ENCODE data around the gene KCNK7.

The KCNK7 gene

GRCh38 chr11:65578134-65578533 is 17.5 kb downstream of the KCNK7 start:
- peak overlapping the region; percentile 68 for H3K4me3 Mint-ChIP-seq
- peaks cover 35% of the 10 kb centered on the region for H3K4me1 Mint-ChIP-seq (ENCODE audit: low read depth)
- no peaks in the 10 kb centered on the region for H3K27me3 Mint-ChIP-seq
- no peaks in the 10 kb centered on the region for H3K9me3 Mint-ChIP-seq (ENCODE audit: low read depth)
- H3K36me3 Mint-ChIP-seq: no peaks in the 10 kb centered on the region
- peak overlapping the region; percentile 76 for H3K27ac Mint-ChIP-seq

- Mint-ChIP-seq H3K9me3 (ENCODE audit: low read depth) (no peaks in the 10 kb centered on the region), H3K4me3 (peak overlapping the region; percentile 55), H3K36me3 (peaks cover 2% of the 10 kb centered on the region), H3K4me1 (ENCODE audit: low read depth) (peaks cover 37% of the 10 kb centered on the region), H3K27me3 (no peaks in the 10 kb centered on the region), H3K27ac (no peak overlapping the region)
Observed at GRCh38 chr11:65577756-65578109, 17.9 kb downstream of the KCNK7 start.

GRCh38 chr11:65576867-65577755 is 18.5 kb downstream of the KCNK7 start:
- peak overlapping the region; percentile 85 for H3K4me3 Mint-ChIP-seq
- peaks cover 2% of the 10 kb centered on the region for H3K36me3 Mint-ChIP-seq
- H3K27me3 Mint-ChIP-seq: no peaks in the 10 kb centered on the region
- H3K4me1 Mint-ChIP-seq (ENCODE audit: low read depth): peaks cover 40% of the 10 kb centered on the region
- peak overlapping the region; percentile 72 for H3K27ac Mint-ChIP-seq
- H3K9me3 Mint-ChIP-seq (ENCODE audit: low read depth): no peaks in the 10 kb centered on the region

GRCh38 chr11:65576232-65576866 is 19.3 kb downstream of the KCNK7 start:
- peaks cover 47% of the 10 kb centered on the region for H3K4me1 Mint-ChIP-seq (ENCODE audit: low read depth)
- peak overlapping the region; percentile 85 for H3K4me3 Mint-ChIP-seq
- peaks cover 4% of the 10 kb centered on the region for H3K36me3 Mint-ChIP-seq
- H3K9me3 Mint-ChIP-seq (ENCODE audit: low read depth): no peaks in the 10 kb centered on the region
- no peaks in the 10 kb centered on the region for H3K27me3 Mint-ChIP-seq
- H3K27ac Mint-ChIP-seq: peak overlapping the region; percentile 72

- peak within 1 kb of the TSS; percentile 91 for H3K27ac Mint-ChIP-seq
- H3K36me3 Mint-ChIP-seq: peaks cover 4% of the 10 kb centered on the region
- no peaks in the 10 kb centered on the region for H3K9me3 Mint-ChIP-seq (ENCODE audit: low read depth)
- peak within 1 kb of the TSS; percentile 90 for H3K4me3 Mint-ChIP-seq
- no peaks in the 10 kb centered on the region for H3K27me3 Mint-ChIP-seq
- H3K4me1 Mint-ChIP-seq (ENCODE audit: low read depth): peaks cover 50% of the 10 kb centered on the region
Observed at GRCh38 chr11:65575568-65576231, 19.9 kb downstream of the KCNK7 start, which contains the start of gene EHBP1L1. Gene EHBP1L1, plus strand, starts transcription at chr11:65576053. Its CDS starts 250 bp downstream, at chr11:65576303.

GRCh38 chr11:65574811-65575567 is 20.6 kb downstream of the KCNK7 start:
- peak overlapping the region; percentile 90 for H3K4me3 Mint-ChIP-seq
- peak overlapping the region; percentile 91 for H3K27ac Mint-ChIP-seq

GRCh38 chr11:65574109-65574810 is 21.3 kb downstream of the KCNK7 start:
- Mint-ChIP-seq H3K27me3 (no peaks in the 10 kb centered on the region), H3K9me3 (ENCODE audit: low read depth) (no peaks in the 10 kb centered on the region), H3K4me1 (ENCODE audit: low read depth) (peaks cover 54% of the 10 kb centered on the region), H3K27ac (peak overlapping the region; percentile 91), H3K4me3 (peak overlapping the region; percentile 90), H3K36me3 (peaks cover 5% of the 10 kb centered on the region)

More at GRCh38 chr11:65574811-65575567, 20.6 kb downstream of the KCNK7 start:
- H3K9me3 Mint-ChIP-seq (ENCODE audit: low read depth): no peaks in the 10 kb centered on the region
- H3K4me1 Mint-ChIP-seq (ENCODE audit: low read depth): peaks cover 52% of the 10 kb centered on the region
- H3K27me3 Mint-ChIP-seq: no peaks in the 10 kb centered on the region
- H3K36me3 Mint-ChIP-seq: peaks cover 5% of the 10 kb centered on the region

GRCh38 chr11:65573391-65574079 is 22.1 kb downstream of the KCNK7 start:
- Mint-ChIP-seq H3K4me3 (peak overlapping the region; percentile 87), H3K27me3 (no peaks in the 10 kb centered on the region), H3K27ac (peak overlapping the region; percentile 84), H3K36me3 (peaks cover 5% of the 10 kb centered on the region), H3K4me1 (ENCODE audit: low read depth) (peaks cover 58% of the 10 kb centered on the region), H3K9me3 (ENCODE audit: low read depth) (no peaks in the 10 kb centered on the region)

GRCh38 chr11:65572356-65573051 is 23.1 kb downstream of the KCNK7 start, which contains the start of gene FAM89B:
Gene FAM89B, plus strand, starts transcription at chr11:65572538. Its CDS starts 132 bp downstream, at chr11:65572670.
- no peaks in the 10 kb centered on the region for H3K9me3 Mint-ChIP-seq (ENCODE audit: low read depth)
- H3K27ac Mint-ChIP-seq: peak within 1 kb of the TSS; percentile 83
- H3K4me1 Mint-ChIP-seq (ENCODE audit: low read depth): peaks cover 54% of the 10 kb centered on the region
- peak within 1 kb of the TSS; percentile 99 for H3K4me3 Mint-ChIP-seq
- H3K36me3 Mint-ChIP-seq: peaks cover 8% of the 10 kb centered on the region
- no peaks in the 10 kb centered on the region for H3K27me3 Mint-ChIP-seq

GRCh38 chr11:65571940-65572339 is 23.7 kb downstream of the KCNK7 start:
- Mint-ChIP-seq H3K36me3 (peaks cover 8% of the 10 kb centered on the region), H3K27me3 (no peaks in the 10 kb centered on the region), H3K4me3 (peak overlapping the region; percentile 99), H3K4me1 (ENCODE audit: low read depth) (peaks cover 58% of the 10 kb centered on the region), H3K27ac (peak overlapping the region; percentile 83), H3K9me3 (ENCODE audit: low read depth) (no peaks in the 10 kb centered on the region)

GRCh38 chr11:65571420-65571819 is 24.2 kb downstream of the KCNK7 start:
- Mint-ChIP-seq H3K27ac (peak overlapping the region; percentile 83), H3K36me3 (peaks cover 8% of the 10 kb centered on the region), H3K9me3 (ENCODE audit: low read depth) (no peaks in the 10 kb centered on the region), H3K4me3 (peak overlapping the region; percentile 99), H3K27me3 (no peaks in the 10 kb centered on the region), H3K4me1 (ENCODE audit: low read depth) (peaks cover 58% of the 10 kb centered on the region)

- Mint-ChIP-seq H3K9me3 (ENCODE audit: low read depth) (no peaks in the 10 kb centered on the region), H3K27me3 (no peaks in the 10 kb centered on the region), H3K36me3 (peaks cover 8% of the 10 kb centered on the region), H3K4me1 (ENCODE audit: low read depth) (peaks cover 65% of the 10 kb centered on the region), H3K4me3 (peak within 1 kb of the TSS; percentile 99), H3K27ac (peak within 1 kb of the TSS; percentile 99)
Observed at GRCh38 chr11:65569973-65570918, 25.4 kb downstream of the KCNK7 start, which contains the start of gene ZNRD2. Gene ZNRD2, plus strand, starts transcription at chr11:65570477. Its CDS starts 15 bp downstream, at chr11:65570492.

Measured in activated naive CD8-positive, alpha-beta T cell (primary cell).